ENCODE data around the gene TMEM100.
A peak's percentile ranks its signal among the peaks of the same experiment; 100 is the strongest.

Gene TMEM100

GRCh38 chr17:55717898-55718735 is 4.5 kb downstream of the TMEM100 start:
- peak; percentile 86 for DNase-seq

GRCh38 chr17:55717432-55717831 is 5.2 kb downstream of the TMEM100 start:
- no peak for DNase-seq

DNA sequence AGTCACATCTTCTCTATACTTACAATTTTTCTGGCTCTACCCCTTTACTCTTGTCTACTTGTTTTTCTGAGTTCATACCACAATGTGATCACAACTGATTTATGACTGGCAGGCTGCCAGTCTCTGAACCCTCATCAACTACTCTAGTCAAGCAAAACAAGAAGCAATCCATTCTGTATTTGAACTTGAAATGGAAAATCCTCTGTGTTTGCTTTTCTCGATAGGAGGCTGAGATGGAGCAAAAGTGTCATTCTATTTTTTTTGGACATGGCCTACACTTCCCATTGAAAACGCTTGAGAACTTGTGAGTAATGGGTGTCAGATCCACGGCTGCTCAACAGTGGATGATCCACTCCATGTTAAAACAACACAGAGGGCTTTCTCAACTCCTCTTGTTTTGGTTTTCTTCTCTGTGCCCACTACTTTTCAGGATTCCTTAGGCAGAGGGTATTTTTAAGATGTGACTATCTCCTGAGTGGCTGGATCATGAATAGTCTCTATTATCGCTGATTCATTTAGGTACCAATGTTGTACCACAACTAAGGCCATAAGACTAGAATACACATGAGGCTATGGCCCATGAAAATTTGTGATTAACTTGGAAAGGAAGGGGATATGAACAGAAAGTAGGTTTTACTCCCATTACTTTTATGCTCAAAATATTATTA is 11.7 kb downstream of the TMEM100 start:
- no peak for DNase-seq

DNA sequence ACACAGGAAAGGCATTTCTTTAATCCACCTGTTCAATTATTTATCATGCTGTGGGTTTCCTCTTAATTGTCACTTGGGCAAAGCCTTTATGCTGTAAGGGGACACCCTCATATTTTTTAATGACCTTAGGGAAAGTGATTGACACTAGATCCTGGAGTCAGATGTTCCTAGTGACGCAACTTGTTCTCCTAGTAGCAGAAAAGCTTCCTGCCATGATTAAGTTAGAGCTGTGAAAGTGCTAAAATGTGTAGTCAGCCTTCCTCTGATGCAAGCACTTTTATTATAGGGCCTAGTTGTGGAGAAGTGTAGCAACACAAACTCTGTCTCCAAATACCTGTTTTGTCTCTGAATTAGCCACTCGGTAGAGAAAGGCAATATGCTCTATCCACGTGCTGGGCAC is 12.3 kb downstream of the TMEM100 start:
- no peak for DNase-seq

DNA sequence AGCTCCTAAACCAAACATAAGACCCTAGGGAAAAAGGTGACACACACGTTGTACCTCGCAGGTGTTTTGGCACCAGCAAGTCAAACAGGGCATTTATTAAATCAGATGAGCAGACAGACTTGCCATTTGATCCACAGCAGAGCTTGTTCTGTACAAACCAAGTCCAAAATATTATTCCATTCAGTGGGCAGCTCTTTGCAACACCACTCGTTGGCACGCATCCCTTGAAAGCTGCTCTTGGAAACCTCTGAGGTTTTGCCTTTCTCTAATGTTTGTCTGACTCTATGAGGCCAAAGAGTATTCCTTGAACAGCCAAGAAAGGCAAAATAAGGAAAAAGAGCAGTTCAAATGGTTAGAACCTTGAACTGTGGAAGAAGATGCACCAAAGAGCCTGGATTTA is 12.7 kb downstream of the TMEM100 start:
- no peak for DNase-seq

DNA sequence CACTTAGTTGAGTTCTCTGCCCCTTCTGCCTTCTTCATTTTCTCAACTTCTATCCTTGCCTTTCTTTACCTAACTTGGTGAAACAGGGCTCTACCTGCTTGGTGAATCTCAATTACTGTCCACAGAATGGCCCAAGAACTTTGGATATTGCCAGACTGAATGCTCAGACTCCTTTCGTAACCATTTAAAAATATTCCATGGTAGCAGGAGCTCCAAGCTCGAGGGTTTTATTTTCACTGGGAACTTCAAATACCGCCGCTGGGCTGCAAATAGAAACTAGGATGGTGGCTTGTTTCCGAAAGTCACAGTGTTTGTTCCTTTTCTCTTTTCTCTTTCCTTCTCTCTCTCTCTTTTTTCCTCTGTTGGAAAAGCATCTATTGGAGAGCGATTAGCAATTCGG is 13.2 kb downstream of the TMEM100 start:
- no peak for DNase-seq

DNA sequence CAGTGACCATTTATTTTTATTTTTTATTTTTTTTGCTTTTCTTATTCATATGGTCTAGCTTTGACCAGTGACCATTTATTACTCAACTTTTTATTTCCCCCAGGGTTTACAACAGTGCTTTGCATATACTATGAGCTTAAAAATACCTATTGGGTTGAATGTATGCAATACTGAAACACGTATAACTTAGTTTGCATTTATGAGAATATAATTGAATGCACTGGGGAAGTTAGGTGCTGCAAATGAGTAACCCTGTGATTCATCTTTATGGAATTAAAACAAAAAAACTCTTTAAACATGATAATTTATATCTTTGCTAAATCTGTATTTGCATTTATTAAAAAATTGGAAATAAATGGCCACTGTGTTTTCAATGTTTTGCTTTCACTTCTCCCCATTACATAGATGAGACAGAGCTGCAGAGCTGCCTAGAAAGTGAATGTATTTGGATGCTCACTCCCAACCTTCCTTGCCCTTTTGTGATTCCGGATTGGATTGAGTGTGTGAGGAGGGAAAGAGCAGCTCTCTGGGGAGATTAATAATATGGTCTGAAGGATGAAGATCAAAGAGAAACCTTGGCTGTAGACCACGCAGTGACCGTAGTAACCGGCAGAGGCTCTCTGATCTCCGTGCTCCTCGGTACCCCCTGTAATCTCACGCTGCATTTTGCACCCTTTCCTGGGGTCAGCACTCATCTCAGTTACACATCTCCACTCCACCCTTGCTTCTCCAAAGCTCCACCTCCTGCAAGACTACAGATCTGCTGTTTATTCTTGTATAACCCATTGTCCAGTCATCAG is 14.3 kb downstream of the TMEM100 start:
- no peak for DNase-seq

- DNase-seq = no peak
Observed at GRCh38 chr17:55706808-55707773, 15.6 kb downstream of the TMEM100 start.

DNA sequence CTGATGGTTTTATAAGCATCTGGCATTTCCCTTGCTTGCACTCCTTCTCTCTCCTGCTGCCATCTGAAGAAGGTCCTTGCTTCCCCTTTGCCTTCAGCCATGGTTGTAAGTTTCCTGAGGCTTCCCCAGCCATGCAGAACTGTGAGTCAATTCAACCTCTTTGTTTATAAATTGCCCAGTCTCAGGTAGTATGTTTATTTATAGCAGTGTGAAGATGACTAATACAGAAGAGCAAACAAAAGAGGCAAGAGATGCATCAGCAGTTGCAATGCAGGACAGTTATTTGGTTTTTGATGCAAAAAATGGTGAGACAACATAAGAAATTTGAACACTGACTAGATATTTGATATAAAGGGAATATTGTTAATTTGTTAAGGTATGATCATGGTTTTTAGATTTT is 16.8 kb downstream of the TMEM100 start:
- no peak for DNase-seq

GRCh38 chr17:55704401-55704800 is 18.3 kb downstream of the TMEM100 start:
- no peak for DNase-seq

DNA sequence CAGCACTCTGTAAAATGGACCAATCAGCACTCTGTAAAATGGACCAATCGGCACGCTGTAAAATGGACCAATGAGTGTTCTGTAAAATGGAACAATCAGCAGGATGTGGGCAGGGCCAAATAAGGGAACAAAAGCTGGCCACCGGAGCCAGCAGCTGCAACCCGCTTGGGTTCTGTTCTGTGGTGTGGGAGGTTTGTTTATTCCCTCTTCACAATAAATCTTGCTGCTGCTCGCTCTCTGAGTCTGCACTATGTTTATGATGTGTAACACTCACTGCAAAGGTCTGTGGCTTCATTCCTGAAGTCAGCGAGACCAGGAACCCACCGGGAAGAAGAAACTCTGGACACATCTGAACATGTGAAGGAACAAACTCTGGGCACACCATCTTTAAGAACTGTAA is 20.5 kb downstream of the TMEM100 start:
- no peak for DNase-seq

DNA sequence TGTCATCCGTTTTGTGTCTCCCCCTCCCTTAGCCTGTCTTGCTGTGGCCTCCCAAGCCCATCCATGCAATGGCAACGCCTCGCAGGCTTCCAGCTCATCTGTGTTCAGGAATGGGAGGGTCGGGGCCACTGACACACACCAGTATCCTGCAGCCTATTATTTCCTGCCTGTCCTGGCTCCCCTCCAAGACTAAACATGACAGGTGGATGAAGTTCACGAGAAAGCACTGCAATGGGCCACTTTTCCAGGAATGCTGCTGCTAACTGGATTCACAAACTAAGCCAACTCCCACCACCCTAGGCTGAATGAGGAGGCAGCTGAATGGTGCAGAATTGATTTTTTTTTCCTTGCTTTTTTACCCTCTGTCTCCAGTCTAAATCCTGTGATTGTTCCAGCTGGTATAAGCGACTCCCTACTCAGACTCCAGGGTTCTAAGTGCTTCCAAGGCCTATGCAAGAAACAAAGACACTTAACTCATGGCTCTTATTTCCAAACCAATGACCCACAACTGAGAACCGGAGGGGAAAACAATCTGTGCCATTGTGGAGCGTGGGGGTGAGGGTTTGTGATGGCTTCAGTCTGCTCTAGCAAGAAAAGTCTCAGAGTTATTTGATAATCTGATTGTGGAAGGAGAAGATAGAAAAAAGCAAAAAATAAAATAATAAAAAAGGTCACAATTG is 23.3 kb downstream of the TMEM100 start:
- no peak for DNase-seq

DNA sequence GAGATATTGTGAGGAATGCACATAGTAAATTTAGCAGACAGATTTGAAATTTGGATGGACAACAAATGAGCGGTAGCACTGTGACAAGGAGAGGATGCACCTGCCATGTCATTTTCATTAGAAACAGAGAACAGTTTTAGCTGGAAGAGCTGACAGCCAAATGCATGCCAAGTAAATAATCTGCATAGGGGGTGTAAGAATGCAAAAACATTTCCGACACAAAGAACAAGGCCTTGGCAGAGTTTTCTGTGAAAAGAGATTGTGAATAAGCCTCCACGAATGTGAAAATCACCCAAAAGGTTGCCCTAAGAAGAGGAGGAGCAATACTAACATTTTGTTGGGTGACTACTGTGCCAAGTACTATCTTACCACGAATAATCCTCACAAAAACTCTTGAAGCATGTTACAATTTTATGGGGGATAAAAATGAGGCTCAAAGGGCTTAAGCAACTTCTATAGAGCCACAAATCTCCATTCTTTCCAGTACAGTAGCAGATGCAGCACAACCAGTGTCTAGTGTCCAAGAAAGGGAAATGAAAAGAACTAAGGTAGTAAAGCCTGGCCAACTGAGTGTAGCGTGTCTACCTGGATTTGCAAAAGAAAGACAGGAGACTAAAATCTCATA is 28.3 kb downstream of the TMEM100 start:
- DNase-seq = no peak

GRCh38 chr17:55693254-55694216 is 29.1 kb downstream of the TMEM100 start:
- DNase-seq = peak; percentile 57

DNA sequence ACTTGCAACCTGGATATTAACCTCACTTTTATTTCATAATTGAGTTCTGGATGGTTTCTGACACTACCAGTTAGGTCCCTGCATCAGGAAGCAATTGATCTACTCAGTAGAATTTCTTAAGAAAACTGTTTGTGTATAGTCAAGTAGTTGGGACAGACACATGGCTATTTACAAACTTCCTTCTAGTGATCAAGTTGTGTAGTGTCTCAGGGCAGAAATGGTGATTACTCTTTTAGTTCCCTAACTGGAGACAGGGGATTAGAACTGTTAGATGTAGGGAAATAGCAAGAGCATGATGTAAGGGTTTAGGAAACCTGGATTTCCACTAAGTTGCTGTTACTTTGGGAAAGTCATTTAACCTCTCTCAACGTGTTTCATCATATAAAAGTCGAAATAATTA is 30.4 kb downstream of the TMEM100 start:
- DNase-seq = no peak

GRCh38 chr17:55691666-55692065 is 31.0 kb downstream of the TMEM100 start:
- DNase-seq = no peak

DNA sequence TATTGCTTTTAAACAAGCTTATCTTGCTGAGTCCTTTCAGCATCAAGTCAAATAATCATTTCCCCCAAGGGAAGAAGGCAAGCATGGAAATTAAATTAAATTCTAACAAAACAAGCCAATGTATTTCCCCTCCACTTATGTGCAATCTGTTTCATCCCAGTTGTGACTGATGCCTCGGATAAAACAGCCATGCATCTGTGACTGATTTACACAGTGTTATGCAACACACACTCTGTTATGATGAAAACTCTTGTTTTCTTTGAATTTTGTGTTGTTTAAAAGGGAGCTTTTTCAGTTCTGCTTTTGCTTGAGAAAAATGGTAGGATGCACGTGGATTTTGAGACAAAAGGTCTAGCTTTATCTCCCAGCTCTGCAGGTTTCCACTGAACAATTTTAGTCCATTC is 32.6 kb downstream of the TMEM100 start:
- no peak for DNase-seq

- no peak for DNase-seq
Observed at GRCh38 chr17:55689672-55690071, 33.0 kb downstream of the TMEM100 start.

DNA sequence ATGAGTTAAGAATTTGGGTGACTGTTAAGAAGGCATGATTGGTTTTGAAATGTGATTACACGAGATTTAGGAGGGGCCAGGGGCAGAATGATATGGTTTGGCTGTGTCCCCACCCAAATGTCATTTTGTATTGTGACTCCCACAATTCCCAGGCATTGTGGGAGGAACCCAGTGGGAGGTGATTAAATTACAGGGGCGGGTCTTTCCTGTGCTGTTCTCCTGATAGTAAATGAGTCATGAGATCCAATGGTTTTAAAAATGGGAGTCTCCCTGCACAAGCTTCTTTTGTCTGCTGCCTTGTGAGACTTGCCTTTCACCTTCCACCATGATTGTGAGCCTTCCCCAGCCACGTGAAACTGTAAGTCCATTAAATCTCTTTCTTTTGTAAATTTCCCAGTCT is 34.6 kb downstream of the TMEM100 start:
- DNase-seq = no peak

GRCh38 chr17:55687037-55687436 is 35.6 kb downstream of the TMEM100 start:
- DNase-seq = no peak

Measured in femur (tissue), 1 donor.